ENCODE measurements around the gene OR10Z1. TPM values are rescaled to one million over a fixed set of nuclear protein-coding genes. Genes with fewer than 3 reads are reported as not detected.

OR10Z1 gene
- total and polyA plus RNA-seq, 4 donors = not detected

DNA sequence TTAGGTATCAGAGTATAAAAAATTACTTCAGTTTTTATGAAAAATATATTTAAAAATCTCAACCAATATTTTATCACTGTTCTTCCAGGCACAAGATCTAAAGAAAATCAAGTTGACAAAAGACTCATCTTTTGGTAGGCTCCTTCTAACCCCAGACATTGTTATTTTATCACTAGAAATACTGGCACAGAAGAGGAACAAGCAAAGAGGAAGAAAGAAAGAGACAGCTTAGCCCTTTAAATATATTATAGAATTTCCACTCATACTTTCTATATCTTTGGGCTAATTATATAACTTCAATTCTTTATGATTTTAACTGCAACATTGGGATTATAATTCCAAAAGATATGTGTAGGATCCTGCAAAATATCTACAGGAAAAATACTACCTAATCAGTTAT, 49.0 kb downstream of the OR10Z1 start:
- ATAC-seq (ENCODE audit: insufficient read depth, low FRiP score) = no peak
- no peak overlapping the region for H3K27ac ChIP-seq (ENCODE audit: low read depth in 1 of 2, low read length in 1 of 2)
- no peaks in the 10 kb centered on the region for H3K36me3 ChIP-seq (ENCODE audit: control insufficient read depth in 4 of 4, insufficient read depth in 4 of 4, low read length in 4 of 4)
- no peak overlapping the region for H3K9ac ChIP-seq (ENCODE audit: insufficient read depth in 1 of 2, low read length in 2 of 2)
- no peaks in the 10 kb centered on the region for H3K4me1 ChIP-seq (ENCODE audit: control insufficient read depth in 5 of 5, insufficient read depth in 5 of 5, low read length in 5 of 5)
- H3K27me3 ChIP-seq (ENCODE audit: control insufficient read depth in 3 of 3, insufficient read depth in 3 of 3, low read length in 2 of 3) = no peaks in the 10 kb centered on the region
- DNase-seq = no peak
- H3K9me3 ChIP-seq (ENCODE audit: control insufficient read depth in 4 of 4, insufficient read depth in 3 of 4, low read length in 3 of 4) = no peaks in the 10 kb centered on the region
- TF ChIP-seq, protein P1, sequence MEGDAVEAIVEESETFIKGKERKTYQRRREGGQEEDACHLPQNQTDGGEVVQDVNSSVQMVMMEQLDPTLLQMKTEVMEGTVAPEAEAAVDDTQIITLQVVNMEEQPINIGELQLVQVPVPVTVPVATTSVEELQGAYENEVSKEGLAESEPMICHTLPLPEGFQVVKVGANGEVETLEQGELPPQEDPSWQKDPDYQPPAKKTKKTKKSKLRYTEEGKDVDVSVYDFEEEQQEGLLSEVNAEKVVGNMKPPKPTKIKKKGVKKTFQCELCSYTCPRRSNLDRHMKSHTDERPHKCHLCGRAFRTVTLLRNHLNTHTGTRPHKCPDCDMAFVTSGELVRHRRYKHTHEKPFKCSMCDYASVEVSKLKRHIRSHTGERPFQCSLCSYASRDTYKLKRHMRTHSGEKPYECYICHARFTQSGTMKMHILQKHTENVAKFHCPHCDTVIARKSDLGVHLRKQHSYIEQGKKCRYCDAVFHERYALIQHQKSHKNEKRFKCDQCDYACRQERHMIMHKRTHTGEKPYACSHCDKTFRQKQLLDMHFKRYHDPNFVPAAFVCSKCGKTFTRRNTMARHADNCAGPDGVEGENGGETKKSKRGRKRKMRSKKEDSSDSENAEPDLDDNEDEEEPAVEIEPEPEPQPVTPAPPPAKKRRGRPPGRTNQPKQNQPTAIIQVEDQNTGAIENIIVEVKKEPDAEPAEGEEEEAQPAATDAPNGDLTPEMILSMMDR (IDR thresholded peaks at IDR 0.05; ENCODE audit: control extremely low read depth, extremely low read depth) = no peak
- H3K4me3 ChIP-seq = no peak overlapping the region

DNA sequence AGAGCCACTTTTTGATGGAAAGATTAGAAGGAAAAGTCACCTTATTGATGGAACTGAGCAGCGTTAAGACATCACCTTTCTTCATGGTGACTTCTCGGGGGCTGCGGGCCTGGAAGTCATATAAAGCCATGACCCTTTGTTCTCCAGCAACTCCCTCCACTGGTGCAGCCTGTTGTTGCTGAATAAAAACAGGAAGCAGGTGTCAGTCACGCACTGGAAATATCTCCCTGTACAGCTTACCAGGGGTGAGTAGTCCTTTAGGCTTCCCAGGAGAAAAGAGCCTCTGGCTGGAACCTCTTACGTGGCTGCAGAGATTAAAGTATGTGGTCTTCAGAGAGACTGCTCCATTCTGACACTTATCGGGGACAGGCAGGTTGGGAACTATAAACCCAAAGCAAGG, 49.5 kb downstream of the OR10Z1 start:
- 19 to 42% methylated on average over 6 of the region's 6 CpGs for WGBS, 2 donors
- Histone ChIP-seq H3K9ac (ENCODE audit: insufficient read depth in 1 of 2, low read length in 2 of 2) (no peak overlapping the region), H3K4me3 (no peak overlapping the region), H3K9me3 (ENCODE audit: control insufficient read depth in 4 of 4, insufficient read depth in 3 of 4, low read length in 3 of 4) (no peaks in the 10 kb centered on the region), H3K4me1 (ENCODE audit: control insufficient read depth in 5 of 5, insufficient read depth in 5 of 5, low read length in 5 of 5) (no peaks in the 10 kb centered on the region), H3K27ac (ENCODE audit: low read depth in 1 of 2, low read length in 1 of 2) (no peak overlapping the region), H3K27me3 (ENCODE audit: control insufficient read depth in 3 of 3, insufficient read depth in 3 of 3, low read length in 2 of 3) (no peaks in the 10 kb centered on the region), H3K36me3 (ENCODE audit: control insufficient read depth in 4 of 4, insufficient read depth in 4 of 4, low read length in 4 of 4) (no peaks in the 10 kb centered on the region)
- ATAC-seq (ENCODE audit: insufficient read depth, low FRiP score) (no peak), DNase-seq (peak in 2 of 3 donors; percentile 21 to 45)
- TF ChIP-seq, protein P1 (IDR thresholded peaks at IDR 0.05; ENCODE audit: control extremely low read depth, extremely low read depth) = no peak

Other genes with a start within 250 kb of the OR10Z1 start
- gene OR10T2, start 205.8 kb upstream of the OR10Z1 start, total RNA-seq = not detected
- gene OR10T2, start 205.8 kb upstream of the OR10Z1 start, polyA plus RNA-seq = not detected
- gene OR10K2, start 179.0 kb upstream of the OR10Z1 start, total RNA-seq = not detected
- gene OR10K2, start 179.0 kb upstream of the OR10Z1 start, polyA plus RNA-seq = not detected
- not detected for gene OR10K1, start 143.4 kb upstream of the OR10Z1 start, total RNA-seq
- gene OR10K1, start 143.4 kb upstream of the OR10Z1 start, polyA plus RNA-seq = not detected
- gene OR10R2, start 133.0 kb upstream of the OR10Z1 start, total RNA-seq = not detected
- gene OR10R2, start 133.0 kb upstream of the OR10Z1 start, polyA plus RNA-seq = not detected
- not detected for gene OR6Y1, start 50.9 kb upstream of the OR10Z1 start, total RNA-seq
- not detected for gene OR6Y1, start 50.9 kb upstream of the OR10Z1 start, polyA plus RNA-seq
- gene OR6P1, start 34.7 kb upstream of the OR10Z1 start, total RNA-seq = not detected
- gene OR6P1, start 34.7 kb upstream of the OR10Z1 start, polyA plus RNA-seq = not detected
- gene OR10X1, start 25.4 kb upstream of the OR10Z1 start, total RNA-seq = not detected
- gene OR10X1, start 25.4 kb upstream of the OR10Z1 start, polyA plus RNA-seq = not detected
- 10 to 100 TPM in 1 of 2 donors, under 1 TPM in 1; 0.31 to 21.1 TPM for gene SPTA1, start 81.4 kb downstream of the OR10Z1 start, total RNA-seq
- under 1 TPM; 0.02 to 0.17 TPM for gene SPTA1, start 81.4 kb downstream of the OR10Z1 start, polyA plus RNA-seq
- gene OR6K2, start 95.4 kb downstream of the OR10Z1 start, total RNA-seq = not detected
- gene OR6K2, start 95.4 kb downstream of the OR10Z1 start, polyA plus RNA-seq = not detected
- gene OR6K3, start 115.5 kb downstream of the OR10Z1 start, total RNA-seq = under 1 TPM in 1 of 2 donors, not detected in 1; 0.09 TPM
- gene OR6K3, start 115.5 kb downstream of the OR10Z1 start, polyA plus RNA-seq = under 1 TPM; 0.06 to 0.12 TPM
- not detected for gene OR6K6, start 149.5 kb downstream of the OR10Z1 start, total RNA-seq
- gene OR6K6, start 149.5 kb downstream of the OR10Z1 start, polyA plus RNA-seq = not detected
- gene OR6N1, start 166.9 kb downstream of the OR10Z1 start, total RNA-seq = under 1 TPM in 1 of 2 donors, not detected in 1; 0.80 TPM
- gene OR6N1, start 166.9 kb downstream of the OR10Z1 start, polyA plus RNA-seq = 1 to 10 TPM in 1 of 2 donors, not detected in 1; 8.7 TPM
- gene OR6N2, start 175.9 kb downstream of the OR10Z1 start, total RNA-seq = not detected
- gene OR6N2, start 175.9 kb downstream of the OR10Z1 start, polyA plus RNA-seq = not detected
- 10 to 100 TPM; 25.0 to 27.2 TPM for gene MNDA, start 226.1 kb downstream of the OR10Z1 start, total RNA-seq
- gene MNDA, start 226.1 kb downstream of the OR10Z1 start, polyA plus RNA-seq = 100 to 1,000 TPM in 1 of 2 donors, 1 to 10 TPM in 1; 8.5 to 108 TPM